LoVo (cell line): ENCODE measurements around the gene LATS2.
"Not testable (repeated sequence)": the region's sequence is repeated elsewhere in the genome, so short reads cannot be mapped to it uniquely, and the experiment has no call there.

ENCODE experiments used
- DNase-seq: peaks from one replicate; pipeline ENCODE4 v3.0.0-alpha.2; 2016; ENCODE audit warnings: low spot score

LATS2 gene

GRCh38 chr13:20960663-20961309 lies 100.6 kb downstream of the LATS2 start:
- DNase-seq = peak; percentile 25

GRCh38 chr13:20957049-20957620 lies 104.3 kb downstream of the LATS2 start:
- DNase-seq = not testable (repeated sequence)

- no peak for DNase-seq
Observed at GRCh38 chr13:20955496-20955895, 105.9 kb downstream of the LATS2 start.

GRCh38 chr13:20953245-20953931 lies 108.0 kb downstream of the LATS2 start:
- DNase-seq = no peak

- DNase-seq = no peak
Observed at GRCh38 chr13:20952838-20953237, 108.5 kb downstream of the LATS2 start.

GRCh38 chr13:20948001-20948400 lies 113.4 kb downstream of the LATS2 start:
- not testable (repeated sequence) for DNase-seq

GRCh38 chr13:20945952-20946383 lies 115.4 kb downstream of the LATS2 start:
- DNase-seq = no peak

- DNase-seq = no peak
Observed at GRCh38 chr13:20942938-20943559, 118.3 kb downstream of the LATS2 start.

GRCh38 chr13:20940511-20940910 lies 120.9 kb downstream of the LATS2 start:
- DNase-seq = not testable (repeated sequence)

GRCh38 chr13:20940083-20940482 lies 121.3 kb downstream of the LATS2 start:
- DNase-seq = peak; percentile 11

GRCh38 chr13:20939662-20940061 lies 121.7 kb downstream of the LATS2 start:
- no peak for DNase-seq

- no peak for DNase-seq
Observed at GRCh38 chr13:20938302-20938701, 123.1 kb downstream of the LATS2 start.

- DNase-seq = no peak
Observed at GRCh38 chr13:20927596-20928257, 133.7 kb downstream of the LATS2 start.

- not testable (repeated sequence) for DNase-seq
Observed at GRCh38 chr13:20925395-20925790, 136.0 kb downstream of the LATS2 start.

- DNase-seq = peak; percentile 71
Observed at GRCh38 chr13:20924758-20925394, 136.5 kb downstream of the LATS2 start.

- no peak for DNase-seq
Observed at GRCh38 chr13:20923272-20923671, 138.1 kb downstream of the LATS2 start.
